HEK293 (cell line): ENCODE results near the gene PHKA1.
A peak's percentile ranks its signal among the peaks of the same experiment; 100 is the strongest.

Source experiments
- GLI4 ChIP-seq: fragments of 450-650 bp; formaldehyde crosslinking; IDR thresholded peaks from 2 replicates; pipeline ENCODE4 v1.5.1; 2016; ENCODE audit warnings: missing biosample characterization, missing genetic modification characterization
- HOXA7 ChIP-seq: sonication (generic); formaldehyde crosslinking; IDR thresholded peaks from 2 replicates; pipeline ENCODE4 v1.8.1; 2022; ENCODE audit warnings: missing genetic modification reagents, borderline replicate concordance
- HOXD13 ChIP-seq: sonication (generic); formaldehyde crosslinking; IDR thresholded peaks from 2 replicates; pipeline ENCODE4 v1.8.0; 2022; ENCODE audit warnings: missing genetic modification reagents, borderline replicate concordance
- KLF16 ChIP-seq: fragments of 450-650 bp; formaldehyde crosslinking; IDR thresholded peaks from 2 replicates; pipeline ENCODE4 v1.5.1; 2017; ENCODE audit warnings: missing biosample characterization, missing genetic modification characterization
- KLF17 ChIP-seq: fragments of 450-650 bp; formaldehyde crosslinking; IDR thresholded peaks from 2 replicates; pipeline ENCODE4 v1.5.1; 2016; ENCODE audit warnings: missing biosample characterization, missing genetic modification characterization
- MYNN ChIP-seq: fragments of 450-650 bp; formaldehyde crosslinking; IDR thresholded peaks from 2 replicates; pipeline ENCODE4 v1.5.1; 2016; ENCODE audit warnings: missing biosample characterization, missing genetic modification characterization, borderline replicate concordance
- OVOL3 ChIP-seq: fragments of 450-650 bp; formaldehyde crosslinking; IDR thresholded peaks from 2 replicates; pipeline ENCODE4 v1.5.1; 2016; ENCODE audit warnings: missing biosample characterization, missing genetic modification characterization
- PATZ1 ChIP-seq: fragments of 450-650 bp; formaldehyde crosslinking; IDR thresholded peaks from 2 replicates; pipeline ENCODE4 v1.5.1; 2016; ENCODE audit warnings: missing biosample characterization, missing genetic modification characterization
- SALL2 ChIP-seq: fragments of 450-650 bp; formaldehyde crosslinking; IDR thresholded peaks from 2 replicates; pipeline ENCODE4 v1.5.0; 2017; ENCODE audit warnings: missing biosample characterization, mild to moderate bottlenecking, missing genetic modification characterization, borderline replicate concordance
- SP7 ChIP-seq: fragments of 450-650 bp; formaldehyde crosslinking; IDR thresholded peaks from 2 replicates; pipeline ENCODE4 v1.5.1; 2016; ENCODE audit warnings: missing biosample characterization, missing genetic modification characterization
- TRIM28 ChIP-seq: IDR thresholded peaks from 2 replicates; pipeline ENCODE4 v1.6.1; 2011; ENCODE audit warnings: low read length, control low read depth, borderline replicate concordance
- ZBTB20 ChIP-seq: fragments of 450-650 bp; formaldehyde crosslinking; IDR thresholded peaks from 2 replicates; pipeline ENCODE4 v1.5.1; 2016; ENCODE audit warnings: missing biosample characterization, missing genetic modification characterization
- ZFP69B ChIP-seq: fragments of 450-650 bp; formaldehyde crosslinking; IDR thresholded peaks from 2 replicates; pipeline ENCODE4 v1.5.1; 2016; ENCODE audit warnings: missing biosample characterization, missing genetic modification characterization
- ZNF112 ChIP-seq: fragments of 450-650 bp; formaldehyde crosslinking; IDR thresholded peaks from 2 replicates; pipeline ENCODE4 v1.5.0; 2017; ENCODE audit warnings: missing biosample characterization, missing genetic modification characterization
- ZNF169 ChIP-seq: fragments of 450-650 bp; formaldehyde crosslinking; IDR thresholded peaks from 2 replicates; pipeline ENCODE4 v1.5.1; 2016; ENCODE audit warnings: missing biosample characterization, missing genetic modification characterization
- ZNF2 ChIP-seq: fragments of 450-650 bp; formaldehyde crosslinking; IDR thresholded peaks from 2 replicates; pipeline ENCODE4 v1.5.1; 2016; ENCODE audit warnings: missing biosample characterization, missing genetic modification characterization
- ZNF24 ChIP-seq: fragments of 450-650 bp; formaldehyde crosslinking; IDR thresholded peaks from 2 replicates; pipeline ENCODE4 v1.5.1; 2016; ENCODE audit warnings: missing biosample characterization, missing genetic modification characterization
- ZNF335 ChIP-seq: fragments of 450-650 bp; formaldehyde crosslinking; conservative IDR thresholded peaks from 2 replicates; pipeline ENCODE4 v1.5.1; 2016; ENCODE audit warnings: missing biosample characterization, missing genetic modification characterization
- ZNF341 ChIP-seq: fragments of 450-650 bp; formaldehyde crosslinking; IDR thresholded peaks from 2 replicates; pipeline ENCODE4; 2016; ENCODE audit warnings: low read depth, missing biosample characterization, missing genetic modification characterization
- ZNF350 ChIP-seq: fragments of 450-650 bp; formaldehyde crosslinking; IDR thresholded peaks from 2 replicates; pipeline ENCODE4 v1.5.0; 2017; ENCODE audit warnings: missing biosample characterization, mild to moderate bottlenecking, missing genetic modification characterization
- ZNF501 ChIP-seq: fragments of 450-650 bp; formaldehyde crosslinking; IDR thresholded peaks from 2 replicates; pipeline ENCODE4 v1.5.1; 2016; ENCODE audit warnings: missing biosample characterization, missing genetic modification characterization
- ZNF513 ChIP-seq: fragments of 450-650 bp; IDR thresholded peaks from 2 replicates; pipeline ENCODE4 v1.5.1; 2018; ENCODE audit warnings: missing biosample characterization, missing genetic modification characterization
- ZNF561 ChIP-seq: fragments of 450-650 bp; IDR thresholded peaks from 2 replicates; pipeline ENCODE4 v1.5.1; 2018; ENCODE audit warnings: missing biosample characterization, missing genetic modification characterization, borderline replicate concordance
- ZNF580 ChIP-seq: fragments of 450-650 bp; formaldehyde crosslinking; IDR thresholded peaks from 2 replicates; pipeline ENCODE4 v1.5.1; 2016; ENCODE audit warnings: missing biosample characterization, missing genetic modification characterization
- ZNF600 ChIP-seq: fragments of 450-650 bp; formaldehyde crosslinking; IDR thresholded peaks from 2 replicates; pipeline ENCODE4 v1.5.1; 2016; ENCODE audit warnings: missing biosample characterization, missing genetic modification characterization
- ZNF629 ChIP-seq: fragments of 450-650 bp; formaldehyde crosslinking; IDR thresholded peaks from 2 replicates; pipeline ENCODE4 v1.5.1; 2017; ENCODE audit warnings: missing biosample characterization, missing genetic modification characterization
- ZNF660 ChIP-seq: fragments of 450-650 bp; IDR thresholded peaks from 2 replicates; pipeline ENCODE4 v1.5.1; 2018; ENCODE audit warnings: missing biosample characterization, mild to moderate bottlenecking, missing genetic modification characterization
- ZNF76 ChIP-seq: fragments of 450-650 bp; formaldehyde crosslinking; IDR thresholded peaks from 2 replicates; pipeline ENCODE4; 2016; ENCODE audit warnings: low read depth, missing biosample characterization, missing genetic modification characterization, borderline replicate concordance
- TF ChIP-seq, protein P1 (sequence below): fragments of 450-650 bp; formaldehyde crosslinking; IDR thresholded peaks from 2 replicates; pipeline ENCODE4 v1.5.1; 2016; ENCODE audit warnings: missing biosample characterization, missing genetic modification characterization
- TF ChIP-seq, protein P2 (sequence below): fragments of 450-650 bp; formaldehyde crosslinking; IDR thresholded peaks from 2 replicates; pipeline ENCODE4; 2016; ENCODE audit warnings: missing biosample characterization, missing genetic modification characterization
- TF ChIP-seq, protein P3 (sequence below): fragments of 450-650 bp; formaldehyde crosslinking; IDR thresholded peaks from 2 replicates; pipeline ENCODE4 v1.5.1; 2017; ENCODE audit warnings: missing biosample characterization, missing genetic modification characterization

The PHKA1 gene

DNA sequence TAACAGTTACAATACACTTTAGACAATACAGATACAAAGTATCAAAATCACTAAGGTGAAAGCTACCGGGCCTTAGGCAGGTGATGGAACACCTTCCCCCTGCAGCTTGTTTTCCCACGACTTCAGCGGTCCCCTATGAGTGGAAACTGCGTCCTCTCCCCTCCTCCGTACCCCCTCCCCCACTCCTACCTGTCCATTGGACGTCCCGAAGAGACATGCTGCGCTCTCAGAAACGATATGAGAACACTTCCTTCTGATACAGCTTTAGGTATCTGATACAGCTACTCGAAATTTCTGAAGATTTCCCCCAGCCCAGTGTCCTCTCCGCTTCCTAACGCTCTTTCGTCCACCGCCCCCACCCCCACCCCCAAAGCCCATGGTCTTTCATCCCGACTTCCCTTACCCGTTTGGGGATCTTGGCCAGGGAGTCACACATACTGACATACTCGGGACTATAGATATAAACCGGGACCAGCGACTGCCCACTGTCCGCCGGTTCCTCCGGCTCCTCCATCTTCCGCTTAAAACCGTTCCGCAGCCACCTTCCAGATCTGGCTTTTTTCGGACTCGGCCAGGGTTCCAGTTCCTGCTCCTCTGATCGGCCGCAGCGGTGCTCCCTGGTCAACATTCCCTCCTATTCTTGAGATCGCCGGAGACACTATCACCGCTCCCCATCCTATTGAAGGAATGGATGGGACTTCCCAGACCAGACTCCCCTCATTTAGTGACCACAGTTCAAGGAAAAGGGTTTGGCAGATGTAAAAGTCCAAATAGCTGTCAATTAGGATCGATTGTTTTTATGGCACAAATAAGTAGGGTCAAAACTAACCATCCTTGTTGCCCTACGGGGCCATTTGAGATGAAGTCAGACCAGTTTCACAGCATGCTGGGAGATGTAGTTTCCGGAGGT lies 141.6 kb downstream of the PHKA1 start, which contains the start of gene HDAC8 (continued):
- TF ChIP-seq, protein P1, sequence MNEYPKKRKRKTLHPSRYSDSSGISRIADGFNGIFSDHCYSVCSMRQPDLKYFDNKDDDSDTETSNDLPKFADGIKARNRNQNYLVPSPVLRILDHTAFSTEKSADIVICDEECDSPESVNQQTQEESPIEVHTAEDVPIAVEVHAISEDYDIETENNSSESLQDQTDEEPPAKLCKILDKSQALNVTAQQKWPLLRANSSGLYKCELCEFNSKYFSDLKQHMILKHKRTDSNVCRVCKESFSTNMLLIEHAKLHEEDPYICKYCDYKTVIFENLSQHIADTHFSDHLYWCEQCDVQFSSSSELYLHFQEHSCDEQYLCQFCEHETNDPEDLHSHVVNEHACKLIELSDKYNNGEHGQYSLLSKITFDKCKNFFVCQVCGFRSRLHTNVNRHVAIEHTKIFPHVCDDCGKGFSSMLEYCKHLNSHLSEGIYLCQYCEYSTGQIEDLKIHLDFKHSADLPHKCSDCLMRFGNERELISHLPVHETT (tag by site-specific recombination) = peak; percentile 91
- TF ChIP-seq, protein P2, sequence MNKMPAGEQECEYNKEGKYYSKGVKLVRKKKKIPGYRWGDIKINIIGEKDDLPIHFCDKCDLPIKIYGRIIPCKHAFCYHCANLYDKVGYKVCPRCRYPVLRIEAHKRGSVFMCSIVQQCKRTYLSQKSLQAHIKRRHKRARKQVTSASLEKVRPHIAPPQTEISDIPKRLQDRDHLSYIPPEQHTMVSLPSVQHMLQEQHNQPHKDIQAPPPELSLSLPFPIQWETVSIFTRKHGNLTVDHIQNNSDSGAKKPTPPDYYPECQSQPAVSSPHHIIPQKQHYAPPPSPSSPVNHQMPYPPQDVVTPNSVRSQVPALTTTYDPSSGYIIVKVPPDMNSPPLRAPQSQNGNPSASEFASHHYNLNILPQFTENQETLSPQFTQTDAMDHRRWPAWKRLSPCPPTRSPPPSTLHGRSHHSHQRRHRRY (tag by site-specific recombination) = no peak
- TF ChIP-seq ZNF561 (peak; percentile 69), ZNF501 (tag by site-specific recombination) (peak; percentile 88), SALL2 (tag by site-specific recombination) (no peak), KLF17 (tag by site-specific recombination) (peak; percentile 41; the same call in 1 of the 2 replicates), ZNF513 (no peak), ZNF350 (tag by site-specific recombination) (peak; percentile 77; the same call in 1 of the 2 replicates), OVOL3 (peak; percentile 58; the same call in 1 of the 2 replicates), ZNF600 (tag by site-specific recombination) (peak; percentile 78), ZNF76 (tag by site-specific recombination) (peak; percentile 93), ZNF169 (no peak), ZNF629 (tag by site-specific recombination) (peak; percentile 72), PATZ1 (tag by site-specific recombination) (0 out of 2 replicates have a peak, but pooled peaks have one; percentile 25), ZNF112 (no peak), ZNF335 (tag by site-specific recombination) (peak; percentile 98), ZNF660 (peak; percentile 82), GLI4 (0 out of 2 replicates have a peak, but pooled peaks have one; percentile 62), HOXA7 (CRISPR knock-in tag) (no peak), ZNF2 (tag by site-specific recombination) (peak; percentile 93), KLF16 (tag by site-specific recombination) (peak; percentile 66; the same call in 1 of the 2 replicates), TRIM28 (peak; percentile 97), ZFP69B (tag by site-specific recombination) (peak; percentile 36; the same call in 1 of the 2 replicates), SP7 (tag by site-specific recombination) (peak; percentile 82), ZNF24 (peak; percentile 56; the same call in 1 of the 2 replicates), ZBTB20 (tag by site-specific recombination) (peak; percentile 68), ZNF341 (tag by site-specific recombination) (peak; percentile 56), HOXD13 (CRISPR knock-in tag) (no peak), ZNF580 (tag by site-specific recombination) (peak; percentile 86), MYNN (tag by site-specific recombination) (0 out of 2 replicates have a peak, but pooled peaks have one; percentile 42)
- TF ChIP-seq, protein P3, sequence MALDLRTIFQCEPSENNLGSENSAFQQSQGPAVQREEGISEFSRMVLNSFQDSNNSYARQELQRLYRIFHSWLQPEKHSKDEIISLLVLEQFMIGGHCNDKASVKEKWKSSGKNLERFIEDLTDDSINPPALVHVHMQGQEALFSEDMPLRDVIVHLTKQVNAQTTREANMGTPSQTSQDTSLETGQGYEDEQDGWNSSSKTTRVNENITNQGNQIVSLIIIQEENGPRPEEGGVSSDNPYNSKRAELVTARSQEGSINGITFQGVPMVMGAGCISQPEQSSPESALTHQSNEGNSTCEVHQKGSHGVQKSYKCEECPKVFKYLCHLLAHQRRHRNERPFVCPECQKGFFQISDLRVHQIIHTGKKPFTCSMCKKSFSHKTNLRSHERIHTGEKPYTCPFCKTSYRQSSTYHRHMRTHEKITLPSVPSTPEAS (tag by site-specific recombination) = peak; percentile 33; the same call in 1 of the 2 replicates
